ENCODE data around the gene FER1L5.

The FER1L5 gene

GRCh38 chr2:96698221-96698861 is 55.8 kb downstream of the FER1L5 start:
- FAIRE-seq, result no peak

DNA sequence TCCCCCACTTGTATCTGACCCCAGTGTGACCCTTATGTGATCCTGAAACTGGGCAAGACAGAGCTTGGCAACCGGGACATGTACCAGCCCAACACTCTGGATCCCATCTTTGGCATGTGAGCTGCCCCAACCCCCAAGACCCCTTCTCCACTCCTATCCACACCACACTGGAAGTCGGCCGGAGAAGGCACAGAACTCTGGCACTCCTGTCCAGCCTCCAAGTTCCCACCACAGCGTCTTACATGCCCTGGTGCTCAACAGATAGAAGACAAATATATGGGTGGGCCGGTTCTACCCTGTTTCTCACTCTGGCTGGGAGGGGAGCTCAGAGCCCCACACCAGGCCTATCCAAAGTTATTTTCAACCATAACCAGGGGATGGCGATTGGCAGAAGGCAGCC is 56.5 kb downstream of the FER1L5 start:
- FAIRE-seq, result no peak

GRCh38 chr2:96699621-96700020 is 57.1 kb downstream of the FER1L5 start:
- FAIRE-seq, result no peak

DNA sequence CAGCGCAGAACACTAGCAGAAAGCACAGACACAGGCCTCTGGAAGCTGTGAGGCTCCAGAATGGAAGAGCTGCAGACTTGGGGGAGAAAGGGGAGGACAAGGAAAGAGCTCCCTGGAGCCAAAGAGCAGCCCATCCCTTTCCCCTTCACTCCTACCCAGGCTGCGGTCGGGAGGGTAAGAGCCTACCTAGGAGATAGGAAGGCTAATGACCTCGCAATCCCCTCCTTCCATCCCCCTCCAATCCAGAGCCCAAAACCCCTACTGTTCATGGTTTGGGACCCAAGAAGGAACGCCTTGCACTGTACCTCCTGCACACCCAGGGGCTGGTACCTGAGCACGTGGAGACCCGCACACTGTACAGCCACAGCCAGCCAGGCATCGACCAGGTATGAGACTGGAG is 57.5 kb downstream of the FER1L5 start:
- no peak for FAIRE-seq

- no peak for FAIRE-seq
These were observed 59.1 kb downstream of the FER1L5 start for GRCh38 chr2:96701636-96702035.

GRCh38 chr2:96702098-96702785 is 59.7 kb downstream of the FER1L5 start:
- no peak for FAIRE-seq

GRCh38 chr2:96703021-96703751 is 60.6 kb downstream of the FER1L5 start:
- no peak for FAIRE-seq

DNA sequence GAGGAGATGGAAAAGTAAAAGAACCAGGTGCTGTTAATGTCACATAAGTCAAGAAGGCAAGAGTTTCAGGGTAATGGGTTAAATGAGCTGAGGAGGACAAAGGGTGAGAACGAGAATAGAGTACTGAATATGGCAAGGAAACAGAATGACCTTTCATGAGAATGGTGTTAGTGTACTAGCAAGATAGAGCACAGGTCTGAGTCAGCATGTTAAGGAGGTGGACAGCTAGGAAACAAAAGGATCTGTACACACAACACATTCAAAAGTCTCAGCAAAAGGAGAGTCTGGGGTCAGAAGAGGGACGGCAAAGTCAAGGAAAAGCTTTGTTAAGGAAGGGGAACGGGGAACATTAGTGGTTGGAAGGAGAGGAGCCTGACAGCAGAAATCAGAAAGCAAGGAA is 68.4 kb downstream of the FER1L5 start:
- peak; percentile 41 for FAIRE-seq

- FAIRE-seq, result no peak
These were observed 73.1 kb downstream of the FER1L5 start for GRCh38 chr2:96715658-96716057.

- no peak for FAIRE-seq
These were observed 73.8 kb downstream of the FER1L5 start for GRCh38 chr2:96716388-96716787.

DNA sequence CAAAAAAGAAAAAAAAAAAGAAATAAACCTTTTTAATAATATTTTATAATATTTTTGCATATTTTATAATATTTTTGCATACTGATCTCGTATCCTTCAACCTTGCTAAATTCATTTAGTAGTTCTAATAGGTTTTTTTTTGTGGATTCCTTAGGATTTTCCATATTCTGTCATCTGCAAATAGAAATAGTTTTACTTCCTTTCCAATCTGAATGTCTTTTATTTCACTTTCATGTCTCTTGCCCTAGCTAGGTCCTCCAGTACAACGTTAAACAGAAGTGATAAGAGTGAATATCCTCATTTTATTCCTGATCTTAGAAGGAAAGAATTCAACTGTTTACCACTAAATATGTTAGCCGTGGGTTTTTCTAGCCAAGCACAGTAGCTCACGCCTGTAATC is 83.6 kb downstream of the FER1L5 start:
- no peak for FAIRE-seq

- FAIRE-seq, result no peak
These were observed 84.9 kb downstream of the FER1L5 start for GRCh38 chr2:96727431-96727830.

- FAIRE-seq, result no peak
These were observed 87.2 kb downstream of the FER1L5 start for GRCh38 chr2:96729748-96730147.

- FAIRE-seq, result no peak
These were observed 87.6 kb downstream of the FER1L5 start for GRCh38 chr2:96730212-96730611.

- no peak for FAIRE-seq
These were observed 91.4 kb downstream of the FER1L5 start for GRCh38 chr2:96733931-96734330.

DNA sequence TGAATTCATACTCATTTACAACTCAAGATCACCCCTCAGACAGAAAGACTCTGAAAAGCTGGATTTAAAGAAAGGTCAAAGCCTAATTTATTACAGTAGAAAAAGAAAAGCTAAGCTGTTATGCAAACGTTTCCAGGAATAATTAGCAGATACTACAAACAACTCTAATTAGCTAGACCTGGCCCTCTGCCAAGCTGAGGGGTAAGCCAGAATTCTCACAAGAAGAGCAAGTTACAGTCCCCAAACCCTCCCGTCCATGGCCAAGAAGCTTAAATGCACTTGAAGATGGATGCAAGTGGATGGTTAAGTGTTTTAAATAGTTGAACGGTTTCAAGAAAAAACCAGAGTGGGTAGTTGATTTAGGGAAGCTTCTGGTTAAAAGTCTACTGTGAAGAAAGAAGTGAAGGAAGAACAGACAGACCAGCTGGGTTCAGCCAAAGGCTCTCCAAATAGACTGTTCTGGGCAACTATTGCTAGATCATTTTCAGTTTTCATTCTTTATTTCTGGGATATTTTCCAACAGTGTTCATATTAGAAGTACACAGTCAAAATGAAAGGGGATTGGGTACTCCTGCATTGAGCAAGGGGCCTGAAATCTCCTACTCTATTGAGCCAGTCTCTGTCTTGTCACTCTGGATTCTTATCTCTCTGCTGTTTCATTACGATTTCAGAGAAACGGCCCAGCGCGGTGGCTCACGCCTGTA is 92.5 kb downstream of the FER1L5 start:
- no peak for FAIRE-seq

DNA sequence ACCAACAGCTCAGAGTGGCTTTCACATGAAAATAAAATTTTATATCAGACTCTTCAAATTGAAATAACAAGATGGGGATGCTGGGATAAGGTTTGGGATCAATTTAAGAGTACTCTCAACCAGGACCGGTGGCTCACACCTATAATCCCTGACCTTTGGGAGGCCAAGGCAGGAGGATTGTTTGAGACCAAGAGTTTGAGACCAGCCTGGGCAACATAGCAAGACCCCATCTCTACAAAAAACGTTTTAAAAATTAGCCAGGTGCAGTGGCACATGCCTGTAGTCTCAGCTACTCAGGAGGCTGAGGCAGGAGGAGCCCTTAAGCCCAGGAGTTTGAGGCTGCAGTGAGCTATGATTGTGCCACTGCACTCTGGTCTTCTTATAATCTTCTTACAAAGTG is 94.7 kb downstream of the FER1L5 start:
- FAIRE-seq, result no peak

- no peak for FAIRE-seq
These were observed 95.3 kb downstream of the FER1L5 start for GRCh38 chr2:96737831-96738230.

DNA sequence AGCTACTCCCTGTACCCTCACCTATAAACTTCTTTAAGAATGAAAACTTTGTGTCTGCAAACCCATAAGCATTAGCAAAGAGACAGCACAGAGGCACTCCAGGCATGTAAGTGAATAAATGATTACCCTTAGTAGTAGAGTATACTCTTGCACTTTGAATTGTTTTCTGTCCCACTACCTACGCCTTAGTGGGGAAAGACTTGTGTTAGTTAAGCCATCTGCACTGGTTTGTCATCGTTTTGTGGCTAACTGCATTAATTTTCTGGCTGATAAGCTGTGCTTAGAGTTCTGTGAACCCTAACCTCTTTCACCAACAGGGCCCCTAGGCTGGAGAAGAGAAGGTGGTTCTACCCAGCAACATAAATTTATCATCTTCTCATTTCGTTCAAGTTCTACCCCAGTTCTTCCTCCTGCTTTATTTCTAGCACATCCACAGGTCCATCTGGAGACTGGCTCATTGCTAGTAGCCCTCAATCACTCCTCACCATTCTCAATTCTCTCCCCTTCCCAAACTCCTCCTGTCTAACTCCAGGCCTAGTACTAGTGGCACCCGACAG is 96.6 kb downstream of the FER1L5 start:
- FAIRE-seq, result no peak

DNA sequence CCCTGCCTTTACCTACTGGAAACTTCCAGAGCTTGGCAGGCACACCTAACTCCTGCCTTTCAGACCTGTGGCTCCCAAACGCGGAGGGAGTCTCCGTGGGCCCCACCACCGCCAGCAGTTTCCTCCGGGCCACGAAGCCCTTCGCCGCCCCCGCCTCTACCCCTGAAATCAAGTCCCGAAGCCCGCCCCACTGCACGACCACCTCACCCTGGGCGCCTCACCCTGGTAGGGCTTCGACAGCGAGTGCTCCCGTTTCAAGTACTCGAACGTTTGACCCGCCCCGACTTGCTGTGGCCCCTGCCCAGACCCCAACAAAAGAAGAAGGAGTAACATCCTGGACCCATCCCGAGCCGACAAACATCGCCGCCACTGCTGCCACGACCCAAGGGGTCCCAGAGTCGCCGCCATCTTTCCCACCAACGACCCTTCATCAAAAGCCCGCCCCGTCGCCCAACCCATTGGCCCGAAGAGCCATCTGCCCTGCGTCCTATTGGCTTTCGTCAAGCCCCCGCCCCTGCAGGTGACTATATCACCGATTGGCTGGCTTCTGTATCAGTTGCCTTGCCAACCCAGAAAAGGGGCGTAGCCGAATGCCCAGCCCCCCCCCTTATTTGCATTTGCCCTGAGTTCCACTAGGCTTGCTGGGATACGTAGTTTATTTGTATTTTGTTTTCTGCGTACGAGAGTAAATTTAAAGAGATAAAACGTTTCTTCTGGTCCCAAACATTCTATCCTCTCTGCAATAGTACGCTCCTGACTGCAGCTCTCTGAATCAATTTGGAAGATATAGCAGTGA is 97.3 kb downstream of the FER1L5 start, which contains the start of gene LMAN2L:
LMAN2L (minus strand) TSS at position 432 of the 796 bp plus-strand sequence; CDS start at position 408, 24 bp downstream.
- FAIRE-seq, result peak; percentile 92

DNA sequence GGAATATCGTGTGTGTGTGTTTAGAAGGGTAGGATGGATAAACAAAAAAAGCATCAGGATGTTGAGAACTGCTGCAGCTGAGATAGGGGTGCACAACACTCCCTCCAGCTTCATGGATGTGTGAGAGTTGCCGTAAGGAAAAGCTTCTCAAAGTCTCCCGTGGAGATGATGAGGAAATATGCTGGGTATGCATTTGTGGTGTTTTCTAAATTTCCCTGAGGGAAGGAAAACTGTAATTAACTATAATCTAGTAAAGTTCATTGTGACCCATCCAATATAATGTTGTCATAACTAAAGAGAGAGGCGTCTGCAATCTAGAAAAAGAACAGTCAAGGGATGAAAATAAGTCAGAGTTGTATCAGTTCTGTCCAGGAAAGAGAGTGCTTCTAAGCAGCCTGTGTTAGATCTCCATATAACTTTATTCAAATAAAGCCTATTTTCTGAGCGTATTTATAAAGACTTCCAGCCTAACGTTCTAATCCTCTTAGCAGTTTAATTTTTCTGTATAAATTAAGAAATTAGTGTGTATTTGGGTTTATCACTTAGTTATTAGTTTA is 104.6 kb downstream of the FER1L5 start:
- FAIRE-seq, result no peak

GRCh38 chr2:96751800-96752199 is 109.2 kb downstream of the FER1L5 start:
- FAIRE-seq, result no peak
